ENCODE results near the gene G6PD.

- no peak for TF ChIP-seq CTCF (conservative IDR thresholded peaks at IDR 0.05; ENCODE audit: low read depth, low read length)
- no peak for TF ChIP-seq CEBPB (IDR thresholded peaks at IDR 0.05; ENCODE audit: low read depth, low read length)
- TF ChIP-seq BHLHE40 (IDR thresholded peaks at IDR 0.05; ENCODE audit: low read depth, low read length): no peak
- no peak for TF ChIP-seq USF2 (IDR thresholded peaks at IDR 0.05; ENCODE audit: low read depth, low read length)
- TF ChIP-seq POLR2A (IDR thresholded peaks at IDR 0.05; ENCODE audit: low read depth, low read length): no peak
- no peak for TF ChIP-seq FOS (IDR thresholded peaks at IDR 0.05; ENCODE audit: low read depth, low read length)
- no peak for TF ChIP-seq MXI1 (IDR thresholded peaks at IDR 0.05; ENCODE audit: borderline replicate concordance, low read depth, low read length)
- TF ChIP-seq RFX5 (IDR thresholded peaks at IDR 0.05; ENCODE audit: low read depth, low read length): no peak
- no peak for TF ChIP-seq RCOR1 (IDR thresholded peaks at IDR 0.05; ENCODE audit: insufficient replicate concordance, low read length)
- TF ChIP-seq MAFK (IDR thresholded peaks at IDR 0.05; ENCODE audit: low read depth, low read length): no peak
- TF ChIP-seq SMC3 (IDR thresholded peaks at IDR 0.05; ENCODE audit: low read depth, low read length): no peak
- TF ChIP-seq MAZ (IDR thresholded peaks at IDR 0.05; ENCODE audit: borderline replicate concordance, low read depth, low read length): no peak
- TF ChIP-seq ELK1 (IDR thresholded peaks at IDR 0.05; ENCODE audit: borderline replicate concordance, low read depth, low read length): no peak
- no peak for TF ChIP-seq RAD21 (IDR thresholded peaks at IDR 0.05; ENCODE audit: low read length)
Observed at GRCh38 chrX:154508384-154508745, 38.3 kb downstream of the G6PD start.
